OCI-LY3 (cell line): ENCODE data around the gene PSMB9.

Experiments
- H2AFZ ChIP-seq: fragments of 200-600, 300-600 bp; shearing (Covaris generic); 2 replicates; pipeline ENCODE4 v1.6.0; 2014; ENCODE audit warnings: antibody characterized with exemption, low read depth, low read length
- H3K27ac ChIP-seq: fragments of 200-600, 300-600 bp; sonication (generic); 2 replicates; pipeline ENCODE4 v1.5.1; 2014; ENCODE audit warnings: mild to moderate bottlenecking, low read length, moderate library complexity, mixed read lengths
- H3K27me3 ChIP-seq: fragments of 200-600, 300-600 bp; sonication (generic); 2 replicates; pipeline ENCODE4 v1.6.1; 2014; ENCODE audit warnings: low read depth, low read length, mixed read lengths
- H3K36me3 ChIP-seq: fragments of 200-600, 300-600 bp; sonication (generic); replicated peaks from 2 replicates; pipeline ENCODE3; 2014; ENCODE audit warnings: low read depth, low read length, mixed read lengths
- H3K4me1 ChIP-seq: fragments of 300-600, 200-600 bp; sonication (generic); 2 replicates; pipeline ENCODE4 v1.6.1; 2014; ENCODE audit warnings: low read length, mixed read lengths
- H3K4me2 ChIP-seq: fragments of 200-600, 300-600 bp; sonication (generic); 2 replicates; pipeline ENCODE4 v1.6.1; 2014; ENCODE audit warnings: low read length, mixed read lengths
- H3K4me3 ChIP-seq: fragments of 300-600, 200-600 bp; sonication (generic); 2 replicates; pipeline ENCODE4 v1.5.1; 2014; ENCODE audit warnings: antibody characterized with exemption, mild to moderate bottlenecking, low read length, moderate library complexity
- H3K79me2 ChIP-seq: fragments of 300-600, 200-600 bp; shearing (Covaris generic); 2 replicates; pipeline ENCODE4 v1.6.1; 2014; ENCODE audit warnings: mild to moderate bottlenecking, low read length, mixed read lengths
- H3K9ac ChIP-seq: fragments of 300-600, 200-600 bp; shearing (Covaris generic); 2 replicates; pipeline ENCODE4 v1.6.0; 2014; ENCODE audit warnings: mild to moderate bottlenecking, low read length, moderate library complexity
- H3K9me3 ChIP-seq: fragments of 200-600, 300-600 bp; shearing (Covaris generic); 2 replicates; pipeline ENCODE4 v1.6.1; 2014; ENCODE audit warnings: low read length, mixed read lengths; ENCODE audit not compliant: insufficient read depth
- H4K20me1 ChIP-seq: fragments of 200-600, 300-600 bp; sonication (generic); 2 replicates; pipeline ENCODE4 v1.6.1; 2016; ENCODE audit warnings: low read length, mixed read lengths; ENCODE audit not compliant: insufficient read depth
- EZH2phosphoT487 ChIP-seq: fragments of 200-600 bp; shearing (Covaris generic); IDR thresholded peaks from 2 replicates; pipeline ENCODE4 v1.6.1; 2018; ENCODE audit warnings: antibody characterized with exemption, mixed run types, low read depth
- TF ChIP-seq, protein P1 (sequence below): fragments of 200-600, 300-600 bp; sonication (generic); IDR thresholded peaks from 2 replicates; pipeline ENCODE4 v1.5.1; 2014; ENCODE audit warnings: antibody characterized with exemption, low read length, low read depth

The PSMB9 gene

DNA sequence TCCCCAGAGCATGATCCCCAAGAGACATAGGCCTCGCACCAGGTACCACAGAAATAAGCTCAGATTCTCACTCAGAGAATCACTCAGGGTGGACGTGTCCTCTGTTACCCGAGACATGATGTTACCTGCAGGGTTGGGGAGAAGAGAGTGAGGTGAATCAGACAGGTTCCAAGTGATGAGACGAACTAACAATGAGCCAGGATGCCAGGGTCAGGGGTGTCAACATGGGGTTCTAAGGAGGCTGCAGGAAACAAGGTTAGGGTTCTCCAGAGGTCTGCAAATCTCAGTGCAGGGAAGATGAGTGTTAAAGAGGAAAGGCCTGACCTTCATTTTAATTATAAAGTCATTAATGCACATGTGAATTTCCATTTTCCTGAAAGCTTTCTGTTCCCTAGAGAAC, 3.0 kb upstream of the PSMB9 start:
- Histone ChIP-seq H3K9ac (no peak overlapping the region), H3K36me3 (peaks cover 52% of the 10 kb centered on the region), H4K20me1 (peaks cover 5% of the 10 kb centered on the region; the same call in 1 of the 2 replicates), H3K9me3 (no peaks in the 10 kb centered on the region), H3K27me3 (no peaks in the 10 kb centered on the region), H3K4me1 (peaks cover 19% of the 10 kb centered on the region), H3K4me2 (no peak overlapping the region), H2AFZ (no peak overlapping the region), H3K79me2 (peaks cover 42% of the 10 kb centered on the region), H3K4me3 (no peak overlapping the region), H3K27ac (no peak overlapping the region)
- no peak for TF ChIP-seq EZH2phosphoT487
- TF ChIP-seq, protein P1, sequence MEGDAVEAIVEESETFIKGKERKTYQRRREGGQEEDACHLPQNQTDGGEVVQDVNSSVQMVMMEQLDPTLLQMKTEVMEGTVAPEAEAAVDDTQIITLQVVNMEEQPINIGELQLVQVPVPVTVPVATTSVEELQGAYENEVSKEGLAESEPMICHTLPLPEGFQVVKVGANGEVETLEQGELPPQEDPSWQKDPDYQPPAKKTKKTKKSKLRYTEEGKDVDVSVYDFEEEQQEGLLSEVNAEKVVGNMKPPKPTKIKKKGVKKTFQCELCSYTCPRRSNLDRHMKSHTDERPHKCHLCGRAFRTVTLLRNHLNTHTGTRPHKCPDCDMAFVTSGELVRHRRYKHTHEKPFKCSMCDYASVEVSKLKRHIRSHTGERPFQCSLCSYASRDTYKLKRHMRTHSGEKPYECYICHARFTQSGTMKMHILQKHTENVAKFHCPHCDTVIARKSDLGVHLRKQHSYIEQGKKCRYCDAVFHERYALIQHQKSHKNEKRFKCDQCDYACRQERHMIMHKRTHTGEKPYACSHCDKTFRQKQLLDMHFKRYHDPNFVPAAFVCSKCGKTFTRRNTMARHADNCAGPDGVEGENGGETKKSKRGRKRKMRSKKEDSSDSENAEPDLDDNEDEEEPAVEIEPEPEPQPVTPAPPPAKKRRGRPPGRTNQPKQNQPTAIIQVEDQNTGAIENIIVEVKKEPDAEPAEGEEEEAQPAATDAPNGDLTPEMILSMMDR = no peak

DNA sequence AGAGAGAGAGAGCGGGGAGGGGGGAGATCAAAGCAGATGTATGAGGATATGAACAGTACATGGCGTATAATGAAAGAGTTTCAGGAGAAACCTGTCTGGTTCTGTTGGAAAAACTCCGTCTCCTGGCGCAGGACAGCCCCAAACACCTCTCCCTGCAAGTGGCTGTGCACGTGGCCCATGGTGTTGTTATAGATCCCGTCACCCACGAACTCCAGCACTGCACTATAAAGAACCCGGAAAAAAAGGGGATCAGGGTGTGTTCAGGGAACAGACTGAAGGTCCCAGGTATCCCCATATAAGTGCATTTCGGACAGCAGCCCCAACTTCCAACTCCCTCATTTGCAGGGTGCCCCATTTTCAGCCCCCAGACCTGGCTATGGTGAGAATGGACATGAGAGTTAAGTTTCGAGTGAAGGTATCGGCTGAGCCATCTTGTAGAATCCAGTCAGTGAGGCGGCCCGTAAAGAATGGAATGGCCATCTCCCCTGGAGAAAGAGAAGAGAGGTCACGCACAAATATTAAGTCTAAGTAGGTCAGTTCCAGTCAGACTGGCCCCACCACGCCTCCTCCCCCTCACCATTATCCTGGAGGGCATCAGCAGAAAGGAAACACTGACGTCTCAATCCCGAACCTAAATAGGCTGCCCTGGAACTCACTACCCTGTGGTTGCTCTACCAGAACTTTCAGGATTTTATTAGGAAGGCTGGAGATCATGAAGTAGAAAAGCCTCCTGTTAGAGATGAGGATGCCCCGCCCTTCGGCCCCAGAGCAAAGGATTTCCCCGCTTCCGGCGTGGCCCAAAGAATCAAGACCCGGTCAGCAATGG, 1.8 kb upstream of the PSMB9 start:
- Histone ChIP-seq H3K9ac (peak overlapping the region; percentile 99), H3K36me3 (peaks cover 52% of the 10 kb centered on the region), H3K79me2 (peaks cover 45% of the 10 kb centered on the region), H3K4me2 (peak overlapping the region; percentile 97), H3K27me3 (no peaks in the 10 kb centered on the region), H3K4me3 (peak overlapping the region; percentile 98), H3K4me1 (peaks cover 15% of the 10 kb centered on the region), H3K9me3 (no peaks in the 10 kb centered on the region), H2AFZ (no peak overlapping the region), H4K20me1 (peaks cover 5% of the 10 kb centered on the region; the same call in 1 of the 2 replicates), H3K27ac (peak overlapping the region; percentile 94)
- TF ChIP-seq EZH2phosphoT487 = no peak
- TF ChIP-seq, protein P1 = no peak

DNA sequence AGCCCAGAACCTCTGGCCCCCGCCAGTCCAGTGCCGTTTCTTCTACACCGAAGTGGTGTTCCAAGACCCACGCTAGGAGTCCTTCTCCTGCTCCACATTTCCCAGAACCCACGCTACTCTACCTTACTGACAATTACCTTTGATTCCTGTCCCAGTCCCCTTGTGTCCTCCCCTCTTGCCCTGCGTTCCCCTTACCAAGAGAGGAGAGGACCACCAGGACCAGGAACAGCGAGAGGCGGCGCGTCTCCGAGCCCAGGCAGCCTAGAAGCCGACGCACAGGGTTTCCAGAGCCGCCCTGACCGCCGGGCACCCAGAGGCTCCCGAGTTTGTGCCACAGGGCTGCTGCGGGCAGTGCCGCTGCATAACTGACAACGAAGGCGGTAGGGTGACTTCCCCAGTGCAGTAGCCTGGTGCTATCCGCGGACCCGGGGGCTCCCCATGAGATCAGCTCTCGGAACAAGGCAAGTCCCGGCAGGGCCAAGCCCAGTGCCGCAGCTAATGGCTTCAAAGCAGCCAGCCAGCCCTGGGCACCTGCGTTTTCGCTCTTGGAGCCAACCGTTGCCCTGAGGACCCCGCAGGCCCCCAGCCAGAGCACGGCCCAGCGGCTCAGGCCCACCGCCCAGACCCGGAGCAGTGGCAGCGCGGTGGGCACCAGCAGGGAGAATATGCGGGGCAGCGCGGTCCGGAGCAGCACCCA, 1.0 kb upstream of the PSMB9 start:
- Histone ChIP-seq H3K27ac (peak overlapping the region; percentile 94), H3K9ac (peak overlapping the region; percentile 99), H2AFZ (no peak overlapping the region), H3K27me3 (no peaks in the 10 kb centered on the region), H3K4me1 (peaks cover 15% of the 10 kb centered on the region), H3K9me3 (no peaks in the 10 kb centered on the region), H4K20me1 (peaks cover 5% of the 10 kb centered on the region; the same call in 1 of the 2 replicates), H3K4me3 (peak overlapping the region; percentile 98), H3K4me2 (peak overlapping the region; percentile 97), H3K79me2 (peaks cover 45% of the 10 kb centered on the region), H3K36me3 (peaks cover 53% of the 10 kb centered on the region)
- no peak for TF ChIP-seq EZH2phosphoT487
- TF ChIP-seq, protein P1 = no peak
